ENCODE results near the gene ADAT3.

GRCh38 chr19:1952635-1953034 is 47.4 kb downstream of the ADAT3 start:
- TF ChIP-seq POLR2AphosphoS5 (IDR thresholded peaks at IDR 0.05): no peak
- TF ChIP-seq CTCF (IDR thresholded peaks at IDR 0.05): no peak
- TF ChIP-seq EP300 (IDR thresholded peaks at IDR 0.05): no peak
- TF ChIP-seq POLR2A (IDR thresholded peaks at IDR 0.05): no peak
